GM23248 (cell line): ENCODE data around the gene TULP4. TPM values are rescaled to one million over a fixed set of nuclear protein-coding genes. Genes with fewer than 3 reads are reported as not detected.

Experiments
- DNase-seq: peaks from one replicate; pipeline ENCODE4 v3.0.0-alpha.2; 2015
- H2AFZ ChIP-seq: fragments of 200-600 bp; sonication (generic); 2 replicates; pipeline ENCODE4 v1.6.1; 2016; ENCODE audit warnings: antibody characterized with exemption
- H3F3A ChIP-seq: fragments of 200-600 bp; sonication (generic); 2 replicates; pipeline ENCODE4 v1.6.1; 2016; ENCODE audit warnings: mild to moderate bottlenecking, antibody characterized with exemption, mixed run types; ENCODE audit not compliant: insufficient read depth
- H3K27ac ChIP-seq: fragments of 200-600 bp; sonication (generic); 2 replicates; pipeline ENCODE4 v1.5.1; 2016; ENCODE audit warnings: mild to moderate bottlenecking
- H3K27me3 ChIP-seq: fragments of 200-600 bp; sonication (generic); replicated peaks from 2 replicates; pipeline ENCODE4 v1.6.1; 2016; ENCODE audit warnings: mild to moderate bottlenecking; ENCODE audit not compliant: insufficient read depth
- H3K36me3 ChIP-seq: fragments of 200-600 bp; sonication (generic); 2 replicates; pipeline ENCODE4 v1.6.1; 2016; ENCODE audit warnings: low read depth, mild to moderate bottlenecking
- H3K4me1 ChIP-seq: fragments of 200-600 bp; sonication (generic); 2 replicates; pipeline ENCODE4 v1.6.1; 2016; ENCODE audit warnings: mild to moderate bottlenecking; ENCODE audit not compliant: insufficient read depth
- H3K4me2 ChIP-seq: fragments of 200-600 bp; sonication (generic); one replicate; pipeline ENCODE4 v1.6.1; 2016; ENCODE audit warnings: mild to moderate bottlenecking; ENCODE audit not compliant: unreplicated experiment
- H3K4me3 ChIP-seq: fragments of 200-600 bp; sonication (generic); 2 replicates; pipeline ENCODE4 v1.5.1; 2016; ENCODE audit warnings: mild to moderate bottlenecking
- H3K79me2 ChIP-seq: fragments of 200-600 bp; sonication (generic); 2 replicates; pipeline ENCODE4 v1.6.1; 2016; ENCODE audit warnings: mild to moderate bottlenecking; ENCODE audit not compliant: insufficient read depth
- H3K9ac ChIP-seq: fragments of 200-600 bp; sonication (generic); 2 replicates; pipeline ENCODE4 v1.6.1; 2016; ENCODE audit warnings: mild to moderate bottlenecking
- H3K9me2 ChIP-seq: fragments of 200-600 bp; sonication (generic); 2 replicates; pipeline ENCODE4 v1.6.1; 2016; ENCODE audit warnings: mixed run types, mild to moderate bottlenecking, moderate library complexity; ENCODE audit not compliant: insufficient read depth
- H3K9me3 ChIP-seq: fragments of 200-600 bp; sonication (generic); one replicate; pipeline ENCODE4 v1.6.1; 2017; ENCODE audit warnings: low read depth
- H4K20me1 ChIP-seq: fragments of 200-600 bp; sonication (generic); 2 replicates; pipeline ENCODE4 v1.6.0; 2016; ENCODE audit not compliant: insufficient read depth
- EZH2 ChIP-seq: fragments of 200-600 bp; sonication (generic); IDR thresholded peaks from 2 replicates; pipeline ENCODE4 v1.6.1; 2018; ENCODE audit warnings: antibody characterized with exemption, mild to moderate bottlenecking; ENCODE audit not compliant: insufficient read depth, poor library complexity, severe bottlenecking
- EZH2phosphoT487 ChIP-seq: fragments of 200-600 bp; sonication (generic); IDR thresholded peaks from 2 replicates; pipeline ENCODE4 v1.6.1; 2018; ENCODE audit warnings: antibody characterized with exemption, moderate library complexity, mild to moderate bottlenecking, low read depth; ENCODE audit not compliant: insufficient read depth
- WGBS, 2 experiments: methylation state at CpG; one replicate each; pipeline ENCODE4 v1.1.6; 2015 to 2017; ENCODE audit warnings: low lambda C conversion rate in 2 of 2, low coverage in 1 of 2; ENCODE audit errors: missing lambda C conversion rate in 2 of 2; 5-methylcytosine and 5-hydroxymethylcytosine counted together
- in situ Hi-C: fragments of 300-500 bp; cut with MboI; formaldehyde crosslinking; loops from 2 replicates; pipeline ENCODE4 v1.15.0; 2020
- polyA plus RNA-seq: library from polyadenylated mRNA; unstranded; fragments of >200 nt; fragmentation: Nextera tagmentation; extraction: Ambion mirVana; gene quantifications from 2 replicates; pipeline ENCODE4 v1.2.1, GENCODE V29; 2016
- total RNA-seq: library from RNA; depleted of rRNA; stranded (reverse); fragments of >200 nt; shearing (Covaris generic); gene quantifications from 2 replicates; pipeline ENCODE4 v1.2.3, GENCODE V29; 2014

Gene TULP4
- total and polyA plus RNA-seq, 2 experiments from 2014 or later, result 21.5 to 38.7 TPM

GRCh38 chr6:158516098-158516497 lies 203.8 kb downstream of the TULP4 start:
- WGBS, 2 experiments, result 29 to 32% methylated on average over 26 to 32 of the region's 33 CpGs
- H3F3A ChIP-seq, result peaks cover 22% of the 10 kb centered on the region
- H3K4me2 ChIP-seq, result no peak overlapping the region
- no peaks in the 10 kb centered on the region for H3K9me2 ChIP-seq
- H4K20me1 ChIP-seq, result no peaks in the 10 kb centered on the region; the same call in 1 of the 2 replicates
- no peak overlapping the region for H3K27ac ChIP-seq
- H2AFZ ChIP-seq, result no peak overlapping the region
- H3K36me3 ChIP-seq, result no peaks in the 10 kb centered on the region
- H3K9ac ChIP-seq, result no peak overlapping the region
- TF ChIP-seq EZH2 (no peak), EZH2phosphoT487 (no peak)
- H3K4me1 ChIP-seq, result peaks cover 7% of the 10 kb centered on the region; the same call in 1 of the 2 replicates
- no peaks in the 10 kb centered on the region for H3K27me3 ChIP-seq
- H3K4me3 ChIP-seq, result no peak overlapping the region
- in situ Hi-C loops, result no loop called here
- no peak for DNase-seq
- H3K79me2 ChIP-seq, result no peaks in the 10 kb centered on the region
- no peaks in the 10 kb centered on the region for H3K9me3 ChIP-seq

- H2AFZ ChIP-seq, result no peak overlapping the region
- H3F3A ChIP-seq, result peaks cover 22% of the 10 kb centered on the region
Measured at GRCh38 chr6:158517038-158517437, 204.8 kb downstream of the TULP4 start.

GRCh38 chr6:158517581-158517980 lies 205.3 kb downstream of the TULP4 start:
- no peak overlapping the region for H3K27ac ChIP-seq
- H3K9me3 ChIP-seq, result no peaks in the 10 kb centered on the region
- peak overlapping the region; percentile 87 for H3K4me2 ChIP-seq
- H2AFZ ChIP-seq, result peak overlapping the region; percentile 91; the same call in 1 of the 2 replicates
- TF ChIP-seq EZH2phosphoT487, result no peak
- TF ChIP-seq EZH2, result no peak
- peaks cover 22% of the 10 kb centered on the region for H3F3A ChIP-seq
- H3K36me3 ChIP-seq, result no peaks in the 10 kb centered on the region
- H3K79me2 ChIP-seq, result no peaks in the 10 kb centered on the region
- peak overlapping the region; percentile 76 for H3K4me3 ChIP-seq
- H3K9ac ChIP-seq, result 0 out of 2 replicates have a peak overlapping the region, but pooled peaks have one; percentile 67
- no peaks in the 10 kb centered on the region for H3K27me3 ChIP-seq
- DNase-seq, result no peak
- in situ Hi-C loops, result no loop called here
- peaks cover 7% of the 10 kb centered on the region; the same call in 1 of the 2 replicates for H3K4me1 ChIP-seq
- H3K9me2 ChIP-seq, result no peaks in the 10 kb centered on the region
- H4K20me1 ChIP-seq, result no peaks in the 10 kb centered on the region
- WGBS, 2 experiments, result 71% methylated on average over 5 of the region's 5 CpGs

More at GRCh38 chr6:158517038-158517437, 204.8 kb downstream of the TULP4 start:
- in situ Hi-C loops, result no loop called here
- H3K27me3 ChIP-seq, result no peaks in the 10 kb centered on the region
- 86 to 93% methylated on average over 8 of the region's 8 CpGs for WGBS, 2 experiments
- no peak overlapping the region for H3K4me2 ChIP-seq
- no peaks in the 10 kb centered on the region for H3K36me3 ChIP-seq
- H3K79me2 ChIP-seq, result no peaks in the 10 kb centered on the region
- H3K27ac ChIP-seq, result no peak overlapping the region
- TF ChIP-seq EZH2phosphoT487 (no peak), EZH2 (no peak)
- peaks cover 7% of the 10 kb centered on the region; the same call in 1 of the 2 replicates for H3K4me1 ChIP-seq
- H4K20me1 ChIP-seq, result no peaks in the 10 kb centered on the region
- no peak overlapping the region for H3K4me3 ChIP-seq
- H3K9me3 ChIP-seq, result no peaks in the 10 kb centered on the region
- H3K9me2 ChIP-seq, result no peaks in the 10 kb centered on the region
- DNase-seq, result no peak
- H3K9ac ChIP-seq, result no peak overlapping the region

GRCh38 chr6:158518191-158519127 lies 206.2 kb downstream of the TULP4 start:
- peak overlapping the region; percentile 67 for H3K9ac ChIP-seq
- H3K36me3 ChIP-seq, result no peaks in the 10 kb centered on the region
- H3K79me2 ChIP-seq, result no peaks in the 10 kb centered on the region
- H3K27me3 ChIP-seq, result no peaks in the 10 kb centered on the region
- peak overlapping the region; percentile 76 for H3K4me3 ChIP-seq
- H3K27ac ChIP-seq, result peak overlapping the region; percentile 65
- no peaks in the 10 kb centered on the region for H4K20me1 ChIP-seq
- DNase-seq, result peak; percentile 89
- peaks cover 7% of the 10 kb centered on the region; the same call in 1 of the 2 replicates for H3K4me1 ChIP-seq
- peak overlapping the region; percentile 87 for H3K4me2 ChIP-seq
- H3F3A ChIP-seq, result peaks cover 22% of the 10 kb centered on the region
- no peaks in the 10 kb centered on the region for H3K9me3 ChIP-seq
- in situ Hi-C loops, result no loop called here
- TF ChIP-seq EZH2phosphoT487 (no peak), EZH2 (no peak)
- WGBS, 2 experiments, result 5 to 6% methylated on average over 18 of the region's 18 CpGs
- H2AFZ ChIP-seq, result peak overlapping the region; percentile 91
- no peaks in the 10 kb centered on the region for H3K9me2 ChIP-seq
